ENCODE data around the gene ATP6AP1.

Gene ATP6AP1

GRCh38 chrX:154440623-154441357 lies 12.3 kb downstream of the ATP6AP1 start:
- DNase-seq (ENCODE audit: low read depth, low spot score), result no peak
- CTCF ChIA-PET, result interaction anchor here (1.2 kb wide), 1 partner anchor 87 kb away, joined by 4 read pairs; no protein-coding TSS in a partner anchor
- POLR2A ChIA-PET, result interaction anchor here (0.6 kb wide), 2 partner anchors 12 to 50 kb away, joined by 3 read pairs; partner anchors contain the start of gene SLC10A3
- TF ChIP-seq CTCF (IDR thresholded peaks at IDR 0.05; ENCODE audit: insufficient read depth, low read length, missing control alignments), result no peak
- no peak overlapping the region for H3K4me3 ChIP-seq (ENCODE audit: low read depth, low read length)

GRCh38 chrX:154441564-154441963 lies 13.1 kb downstream of the ATP6AP1 start:
- H3K4me3 ChIP-seq (ENCODE audit: low read depth, low read length), result no peak overlapping the region
- POLR2A ChIA-PET, result interaction anchor here (0.6 kb wide), 2 partner anchors 11 to 49 kb away, joined by 3 read pairs; partner anchors contain the start of gene SLC10A3
- no peak for DNase-seq (ENCODE audit: low read depth, low spot score)
- TF ChIP-seq CTCF (IDR thresholded peaks at IDR 0.05; ENCODE audit: insufficient read depth, low read length, missing control alignments), result no peak
- CTCF ChIA-PET, result interaction anchor here (1.2 kb wide), 1 partner anchor 86 kb away, joined by 4 read pairs; no protein-coding TSS in a partner anchor

- no peak overlapping the region for H3K4me3 ChIP-seq (ENCODE audit: low read depth, low read length)
- CTCF ChIA-PET, result no interaction called here
- POLR2A ChIA-PET, result no interaction called here
- TF ChIP-seq CTCF (IDR thresholded peaks at IDR 0.05; ENCODE audit: insufficient read depth, low read length, missing control alignments), result no peak
- no peak for DNase-seq (ENCODE audit: low read depth, low spot score)
Observed at GRCh38 chrX:154441984-154442707, 13.7 kb downstream of the ATP6AP1 start.

GRCh38 chrX:154443479-154443910 lies 15.0 kb downstream of the ATP6AP1 start:
- DNase-seq (ENCODE audit: low read depth, low spot score), result no peak
- TF ChIP-seq CTCF (IDR thresholded peaks at IDR 0.05; ENCODE audit: insufficient read depth, low read length, missing control alignments), result no peak
- H3K4me3 ChIP-seq (ENCODE audit: low read depth, low read length), result peak overlapping the region; percentile 43
- ChIA-PET POLR2A (interaction anchor here (1.0 kb wide), 1 partner anchor 15 kb away, joined by 3 read pairs; no protein-coding TSS in a partner anchor), CTCF (interaction anchor here (0.6 to 0.9 kb wide), 2 partner anchors 45 to 84 kb away, joined by 3 to 4 read pairs; partner anchors contain the start of gene RPL10)

- peak within 1 kb of the TSS; percentile 64 for H3K4me3 ChIP-seq (ENCODE audit: low read depth, low read length)
- no peak for TF ChIP-seq CTCF (IDR thresholded peaks at IDR 0.05; ENCODE audit: insufficient read depth, low read length, missing control alignments)
- ChIA-PET CTCF (interaction anchor here (0.9 kb wide), 1 partner anchor 46 kb away, joined by 3 read pairs; the partner anchor contains the start of gene RPL10), POLR2A (interaction anchor here (1.0 kb wide), 1 partner anchor 15 kb away, joined by 3 read pairs; no protein-coding TSS in a partner anchor)
- DNase-seq (ENCODE audit: low read depth, low spot score), result no peak
Observed at GRCh38 chrX:154443992-154444754, 15.7 kb downstream of the ATP6AP1 start, which contains the start of gene FAM50A. Gene FAM50A, plus strand, starts transcription at chrX:154444141. Its CDS starts 95 bp downstream, at chrX:154444236.
